GM21390 (cell line): ENCODE data around the gene SCYGR5.
"Not testable (repeated sequence)": the region's sequence is repeated elsewhere in the genome, so short reads cannot be mapped to it uniquely, and the experiment has no call there.

Source experiments
- ATAC-seq: cut with Tn5 transposase; IDR thresholded peaks from one replicate; pipeline ENCODE4 v1.9.1; 2021; ENCODE audit not compliant: unreplicated experiment

SCYGR5 gene

DNA sequence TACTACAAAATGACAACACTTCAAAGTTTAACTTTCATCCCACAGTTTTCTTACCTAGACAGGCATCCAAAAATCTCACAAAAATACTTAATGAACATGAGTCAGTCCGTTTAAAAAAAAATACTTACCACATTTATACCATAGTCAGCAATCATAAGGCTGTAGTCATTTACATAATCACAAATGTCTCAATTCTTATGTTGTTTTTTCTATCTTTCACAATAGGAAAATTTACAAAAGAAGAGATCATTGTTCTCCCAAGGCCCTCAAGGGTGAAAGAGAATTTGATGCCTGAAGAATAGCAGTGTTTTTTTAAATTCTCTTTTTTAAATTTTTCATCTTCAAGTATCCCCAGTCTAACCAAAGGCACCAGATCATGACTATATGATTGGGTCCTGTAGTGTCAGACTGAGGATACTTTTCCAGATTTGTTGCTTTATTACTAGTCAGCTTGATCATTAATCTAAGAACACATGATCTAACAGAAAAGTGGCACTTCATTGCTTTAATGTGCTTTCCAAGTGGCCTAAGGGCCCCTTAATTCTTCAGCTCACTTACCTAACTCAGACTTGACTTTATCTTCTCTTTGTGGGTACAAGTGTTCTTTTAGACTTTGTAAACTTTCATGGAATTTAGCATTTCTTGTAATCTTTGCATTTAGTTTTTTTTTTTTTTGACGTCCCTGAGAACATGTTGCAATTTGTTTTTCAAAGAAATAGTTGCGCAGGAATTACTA, 4.7 kb downstream of the SCYGR5 start:
- ATAC-seq: no peak

DNA sequence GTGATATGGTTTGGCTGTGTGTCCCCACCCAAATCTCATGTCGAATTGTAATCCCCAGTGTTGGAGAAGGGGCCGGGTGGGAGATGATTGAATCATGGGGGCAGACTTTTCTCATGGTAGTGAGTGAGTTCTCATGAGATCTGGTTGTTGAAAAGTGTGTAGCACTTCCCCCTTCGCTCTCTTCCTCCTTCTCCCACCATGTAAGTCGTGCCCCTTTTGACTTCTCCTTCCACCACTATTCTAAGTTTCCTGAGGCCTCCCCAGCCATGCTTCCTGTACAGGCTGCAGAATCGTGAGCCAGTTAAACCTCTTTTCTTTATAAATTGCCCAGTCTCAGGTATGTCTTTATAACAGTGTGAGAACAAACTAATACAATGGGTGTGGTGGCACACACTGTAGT, 7.0 kb downstream of the SCYGR5 start:
- not testable (repeated sequence) for ATAC-seq

- no peak for ATAC-seq
These were observed 7.9 kb downstream of the SCYGR5 start for GRCh38 chr2:227674485-227674884.

DNA sequence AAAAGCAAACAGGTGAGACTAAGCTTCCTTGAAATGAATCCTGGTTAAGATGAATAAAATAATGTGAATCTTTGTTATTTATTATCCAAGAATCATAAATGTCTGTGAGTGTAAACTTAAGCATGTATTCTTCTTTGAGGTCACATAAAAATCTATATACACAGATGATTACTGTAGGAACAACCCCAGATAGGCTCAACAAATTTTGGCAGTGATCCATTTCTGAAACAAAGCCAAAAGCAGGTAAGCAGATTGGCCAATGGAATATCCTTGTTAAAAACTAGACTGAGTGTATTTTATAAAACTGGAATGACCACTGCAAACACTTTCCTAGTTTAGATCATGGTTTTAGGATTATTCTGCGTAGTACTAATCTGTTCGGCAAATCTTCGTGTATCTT, 11.3 kb downstream of the SCYGR5 start:
- no peak for ATAC-seq

DNA sequence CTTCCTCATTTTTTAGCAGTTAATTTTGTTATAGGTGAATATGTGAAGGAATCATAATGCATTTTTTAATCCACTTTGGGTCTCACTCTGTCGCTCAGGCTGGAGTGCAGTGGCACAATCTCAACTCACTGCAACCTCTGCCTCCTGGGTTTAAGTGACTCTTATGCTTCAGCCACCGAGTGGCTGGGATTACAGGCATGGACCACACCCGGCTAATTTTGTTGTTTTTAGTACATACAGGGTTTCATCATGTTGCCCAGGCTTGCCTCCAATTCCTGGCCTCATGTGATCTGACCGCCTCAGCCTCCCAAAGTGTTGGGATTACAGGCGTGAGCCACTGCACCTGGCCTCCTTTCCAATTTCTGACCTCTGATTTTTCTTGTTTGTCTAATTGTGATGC, 17.7 kb downstream of the SCYGR5 start:
- no peak for ATAC-seq

- no peak for ATAC-seq
These were observed 20.6 kb downstream of the SCYGR5 start for GRCh38 chr2:227687189-227687588.

DNA sequence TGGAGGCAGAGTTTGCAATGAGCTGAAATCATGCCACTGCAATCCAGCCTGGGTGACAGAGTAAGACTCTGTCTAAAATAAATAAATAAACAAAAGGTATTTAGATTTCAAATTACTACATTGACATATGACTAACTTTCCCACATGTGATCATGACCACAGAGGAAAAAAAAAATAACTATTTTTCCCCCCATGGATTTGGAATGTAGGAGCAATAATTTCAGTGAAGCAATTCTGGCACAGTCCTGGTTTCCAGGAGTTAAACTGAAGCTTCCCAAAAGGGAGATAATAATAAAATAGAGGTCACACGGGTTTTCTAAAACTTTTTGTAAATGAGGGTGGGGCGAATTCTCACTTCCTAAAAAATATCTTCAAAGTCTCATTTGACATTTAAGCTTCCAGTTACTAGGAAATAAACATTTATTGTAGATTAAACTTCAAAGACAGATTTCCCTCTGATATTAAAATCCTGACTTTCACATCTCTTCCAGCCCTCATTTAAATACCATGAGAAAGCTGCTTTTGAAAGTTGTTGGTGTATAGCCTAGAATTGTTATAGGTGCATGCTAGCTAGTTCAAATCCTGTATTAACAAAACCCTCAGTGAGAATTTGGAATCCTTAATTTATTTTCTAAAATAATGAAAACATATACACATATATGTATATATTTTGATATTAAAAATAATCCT, 30.5 kb downstream of the SCYGR5 start:
- no peak for ATAC-seq

DNA sequence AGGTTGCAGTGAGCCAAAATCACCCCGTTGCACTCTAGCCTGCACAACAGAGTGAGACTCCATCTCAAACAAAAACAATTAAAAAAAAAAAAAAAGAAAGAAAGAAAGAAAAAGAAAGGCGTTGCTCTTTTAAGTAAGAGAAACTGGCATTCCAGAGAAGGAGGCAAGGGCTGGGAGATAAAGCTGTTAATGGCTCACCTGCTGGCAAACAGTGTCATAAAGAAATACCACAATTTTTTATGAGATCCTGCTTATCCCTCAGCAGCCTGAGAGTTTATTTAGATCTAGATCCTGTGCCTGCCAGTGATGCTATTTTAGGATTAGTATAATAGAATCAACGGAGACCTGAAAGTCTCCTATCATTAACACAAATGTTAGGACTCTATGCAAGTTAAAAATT, 35.0 kb downstream of the SCYGR5 start:
- no peak for ATAC-seq

- ATAC-seq: no peak
These were observed 36.7 kb downstream of the SCYGR5 start for GRCh38 chr2:227703280-227703732.

- no peak for ATAC-seq
These were observed 37.4 kb downstream of the SCYGR5 start for GRCh38 chr2:227703961-227704360.

GRCh38 chr2:227706859-227707258, 40.3 kb downstream of the SCYGR5 start:
- no peak for ATAC-seq

DNA sequence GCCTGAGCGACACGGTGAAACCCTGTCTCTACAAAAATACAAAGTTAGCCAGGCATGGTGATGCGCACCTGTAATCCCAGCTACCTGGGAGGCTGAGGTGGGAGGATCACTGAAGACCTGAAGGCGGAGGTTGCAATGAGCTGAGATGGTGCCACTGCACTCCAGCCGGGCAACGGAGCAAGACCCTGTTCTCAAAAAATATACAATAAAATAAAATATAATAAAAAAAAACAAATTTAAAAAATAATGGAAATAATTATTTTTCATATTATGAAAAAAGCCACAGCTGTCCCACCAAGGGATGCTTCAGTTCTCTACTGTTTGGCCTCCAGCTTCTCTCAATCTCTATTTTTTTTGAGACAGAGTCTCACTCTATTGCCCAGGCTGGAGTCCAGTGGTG, 40.8 kb downstream of the SCYGR5 start:
- no peak for ATAC-seq

- ATAC-seq: no peak
These were observed 44.4 kb downstream of the SCYGR5 start for GRCh38 chr2:227710986-227711385.

DNA sequence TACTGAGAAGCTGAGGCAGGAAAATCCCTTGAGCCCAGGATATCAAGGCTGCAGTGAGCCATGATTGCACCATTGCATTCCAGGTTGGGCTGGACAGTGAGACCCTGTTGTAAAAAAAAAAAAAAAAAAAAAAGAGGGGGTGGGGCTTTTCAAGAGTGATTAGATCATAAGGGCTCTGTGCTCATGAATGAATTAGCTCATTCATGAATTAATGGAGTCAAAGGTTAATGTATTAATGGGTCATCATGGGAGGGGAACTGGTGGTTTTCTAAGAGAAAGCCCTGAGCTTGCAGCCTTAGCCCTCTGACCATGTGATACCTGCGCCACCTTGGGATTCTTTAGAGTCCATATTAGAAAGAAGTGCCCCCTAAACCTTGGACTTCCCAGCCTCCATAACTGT, 46.7 kb downstream of the SCYGR5 start:
- no peak for ATAC-seq

GRCh38 chr2:227716501-227716900, 49.9 kb downstream of the SCYGR5 start:
- no peak for ATAC-seq
